Glutamatergic neuron (in vitro differentiated cells): ENCODE measurements around the gene ADARB2. TPM values are rescaled to one million over a fixed set of nuclear protein-coding genes. Genes with fewer than 3 reads are reported as not detected.

Experiments
- DNase-seq: peaks from one replicate; pipeline ENCODE4 v3.0.0; 2022
- H3K27ac Mint-ChIP-seq: one replicate; pipeline ENCODE4 v1.8.0; 2020; ENCODE audit warnings: mild to moderate bottlenecking, mixed read lengths, inconsistent platforms; ENCODE audit not compliant: unreplicated experiment
- H3K27me3 Mint-ChIP-seq: one replicate; pipeline ENCODE4 v1.8.0; 2020; ENCODE audit warnings: mild to moderate bottlenecking, moderate library complexity, mixed read lengths, inconsistent platforms; ENCODE audit not compliant: unreplicated experiment
- H3K36me3 Mint-ChIP-seq: one replicate; pipeline ENCODE4 v1.8.0; 2020; ENCODE audit warnings: mild to moderate bottlenecking, mixed read lengths, inconsistent platforms; ENCODE audit not compliant: unreplicated experiment
- H3K4me1 Mint-ChIP-seq: one replicate; pipeline ENCODE4 v1.8.0; 2020; ENCODE audit warnings: mild to moderate bottlenecking, low read depth, mixed read lengths, inconsistent platforms; ENCODE audit not compliant: unreplicated experiment
- H3K4me3 Mint-ChIP-seq: one replicate; pipeline ENCODE4 v1.8.0; 2020; ENCODE audit warnings: mild to moderate bottlenecking, mixed read lengths, inconsistent platforms; ENCODE audit not compliant: unreplicated experiment
- H3K9me3 Mint-ChIP-seq: one replicate; pipeline ENCODE4 v1.8.0; 2020; ENCODE audit warnings: mild to moderate bottlenecking, moderate library complexity, mixed read lengths, inconsistent platforms; ENCODE audit not compliant: unreplicated experiment
- total RNA-seq: library from RNA; stranded (reverse); fragmentation: NEBNext Ultra II Directional; extraction: Animal tissue kit (Norgen Biotek cat#: 25700); gene quantifications from one replicate; pipeline ENCODE4 v1.2.1, GENCODE V29; 2021; ENCODE audit not compliant: unreplicated experiment
- TF ChIP-seq, protein P1 (sequence below): fragments of 200-600 bp; sonication (generic); IDR thresholded peaks from one replicate; pipeline ENCODE4 v1.5.0; 2021; ENCODE audit not compliant: partially characterized antibody, unreplicated experiment

The ADARB2 gene
- total RNA-seq, 1 donor from 2014 or later: 20.6 TPM

DNA sequence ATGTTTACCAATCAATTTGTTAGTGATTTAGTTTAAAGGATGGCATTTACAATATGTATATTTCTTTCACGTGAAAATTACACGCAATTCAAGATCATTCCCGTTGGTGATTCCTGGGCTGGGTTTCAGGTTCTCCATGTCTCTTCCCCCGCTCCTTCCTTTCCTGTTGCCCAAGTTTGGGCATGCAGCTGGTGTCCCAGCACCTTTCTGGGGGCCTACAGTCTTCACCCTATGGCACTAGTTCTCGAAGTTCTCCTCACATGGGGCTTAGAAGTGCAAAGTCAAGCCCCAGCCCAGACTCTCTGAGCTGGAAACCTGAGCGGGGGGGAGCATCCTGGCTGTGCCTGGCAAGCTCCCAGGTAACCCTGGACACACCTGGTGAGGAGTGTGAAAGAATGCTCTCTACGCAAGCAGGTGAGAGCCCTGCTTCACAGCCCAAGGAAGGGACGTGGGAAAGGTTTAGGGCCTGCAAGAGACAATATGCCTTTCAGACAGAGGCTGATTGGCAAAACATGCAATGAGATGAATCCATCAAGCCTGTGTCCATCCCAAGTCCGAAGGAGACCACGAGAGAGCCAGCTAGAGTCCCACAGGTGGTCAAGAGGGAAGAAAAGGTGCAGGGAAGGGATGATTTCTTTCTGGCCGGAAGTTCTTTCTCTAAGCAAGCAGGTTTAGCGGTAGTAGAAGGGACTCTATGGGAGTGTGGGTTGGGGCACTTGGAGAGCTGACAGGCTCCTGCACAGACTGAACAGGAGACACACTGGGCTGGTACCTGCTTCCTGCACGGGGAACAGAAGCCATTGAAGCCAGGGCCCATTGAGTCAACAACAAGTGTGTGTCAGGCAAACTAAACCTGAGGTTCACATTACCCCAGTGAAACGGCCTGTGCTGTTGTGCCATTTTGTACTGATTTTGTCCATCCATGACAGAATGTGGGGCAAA, 131.1 kb downstream of the ADARB2 start:
- no peak overlapping the region for H3K27ac Mint-ChIP-seq
- TF ChIP-seq, protein P1, sequence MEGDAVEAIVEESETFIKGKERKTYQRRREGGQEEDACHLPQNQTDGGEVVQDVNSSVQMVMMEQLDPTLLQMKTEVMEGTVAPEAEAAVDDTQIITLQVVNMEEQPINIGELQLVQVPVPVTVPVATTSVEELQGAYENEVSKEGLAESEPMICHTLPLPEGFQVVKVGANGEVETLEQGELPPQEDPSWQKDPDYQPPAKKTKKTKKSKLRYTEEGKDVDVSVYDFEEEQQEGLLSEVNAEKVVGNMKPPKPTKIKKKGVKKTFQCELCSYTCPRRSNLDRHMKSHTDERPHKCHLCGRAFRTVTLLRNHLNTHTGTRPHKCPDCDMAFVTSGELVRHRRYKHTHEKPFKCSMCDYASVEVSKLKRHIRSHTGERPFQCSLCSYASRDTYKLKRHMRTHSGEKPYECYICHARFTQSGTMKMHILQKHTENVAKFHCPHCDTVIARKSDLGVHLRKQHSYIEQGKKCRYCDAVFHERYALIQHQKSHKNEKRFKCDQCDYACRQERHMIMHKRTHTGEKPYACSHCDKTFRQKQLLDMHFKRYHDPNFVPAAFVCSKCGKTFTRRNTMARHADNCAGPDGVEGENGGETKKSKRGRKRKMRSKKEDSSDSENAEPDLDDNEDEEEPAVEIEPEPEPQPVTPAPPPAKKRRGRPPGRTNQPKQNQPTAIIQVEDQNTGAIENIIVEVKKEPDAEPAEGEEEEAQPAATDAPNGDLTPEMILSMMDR: no peak
- peaks cover 5% of the 10 kb centered on the region for H3K27me3 Mint-ChIP-seq
- DNase-seq: no peak
- peaks cover 11% of the 10 kb centered on the region for H3K9me3 Mint-ChIP-seq
- H3K36me3 Mint-ChIP-seq: no peaks in the 10 kb centered on the region
- no peak overlapping the region for H3K4me3 Mint-ChIP-seq
- peaks cover 43% of the 10 kb centered on the region for H3K4me1 Mint-ChIP-seq

DNA sequence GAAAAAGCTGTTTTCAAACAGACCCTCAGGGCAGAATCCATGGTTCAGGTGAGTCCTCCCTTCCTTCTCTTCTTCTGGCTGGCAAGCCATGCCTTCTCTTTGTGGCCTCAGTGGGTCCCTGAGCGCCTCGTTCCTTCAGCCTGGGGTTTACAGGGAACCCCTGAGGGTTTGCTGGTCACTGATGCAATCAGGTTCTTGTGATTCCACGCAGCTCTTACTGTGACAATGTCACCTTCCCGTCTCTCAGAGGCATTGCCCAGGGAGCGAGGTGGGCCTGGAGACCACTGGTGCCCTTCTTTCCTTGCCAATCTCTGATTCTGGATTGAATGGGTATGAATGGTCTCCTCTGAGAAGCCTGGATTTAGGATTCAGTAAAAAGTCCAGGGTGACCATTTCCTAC, 132.2 kb downstream of the ADARB2 start:
- no peak for DNase-seq
- Mint-ChIP-seq H3K4me3 (no peak overlapping the region), H3K27ac (no peak overlapping the region), H3K27me3 (peaks cover 5% of the 10 kb centered on the region), H3K36me3 (no peaks in the 10 kb centered on the region), H3K4me1 (peaks cover 35% of the 10 kb centered on the region), H3K9me3 (peaks cover 11% of the 10 kb centered on the region)
- TF ChIP-seq, protein P1: no peak

- TF ChIP-seq, protein P1: no peak
- Mint-ChIP-seq H3K4me3 (no peak overlapping the region), H3K27me3 (peaks cover 5% of the 10 kb centered on the region), H3K4me1 (peaks cover 26% of the 10 kb centered on the region), H3K36me3 (no peaks in the 10 kb centered on the region), H3K27ac (no peak overlapping the region), H3K9me3 (peaks cover 11% of the 10 kb centered on the region)
- no peak for DNase-seq
These were observed 133.1 kb downstream of the ADARB2 start for GRCh38 chr10:1604246-1604645.

- no peak for DNase-seq
- Mint-ChIP-seq H3K9me3 (peaks cover 9% of the 10 kb centered on the region), H3K36me3 (no peaks in the 10 kb centered on the region), H3K4me1 (peaks cover 24% of the 10 kb centered on the region), H3K27ac (no peak overlapping the region), H3K27me3 (peaks cover 5% of the 10 kb centered on the region), H3K4me3 (no peak overlapping the region)
- TF ChIP-seq, protein P1: no peak
These were observed 134.1 kb downstream of the ADARB2 start for GRCh38 chr10:1603181-1603580.

DNA sequence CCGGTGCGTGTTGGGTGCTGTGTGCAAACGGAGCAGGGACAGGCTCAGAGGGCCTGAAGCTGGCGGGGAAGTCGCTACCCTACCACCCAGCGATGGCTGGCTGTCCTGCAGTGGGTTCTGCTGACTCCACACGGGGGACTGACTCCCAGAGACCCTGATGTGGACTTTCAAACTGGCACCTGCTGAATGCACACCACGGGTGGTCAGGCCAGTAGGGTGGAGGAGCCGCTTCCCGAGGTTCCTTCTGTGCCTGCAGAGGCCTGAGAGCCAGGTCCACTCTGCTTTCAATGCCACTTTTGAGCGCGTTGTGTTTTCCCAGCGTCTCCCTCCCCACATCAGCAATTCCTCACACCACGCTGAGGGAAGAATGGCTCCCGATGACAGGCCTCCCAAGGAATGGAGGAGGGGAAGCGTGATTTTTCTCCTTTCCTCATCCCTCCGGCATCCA, 135.3 kb downstream of the ADARB2 start:
- DNase-seq: no peak
- H3K36me3 Mint-ChIP-seq: peaks cover 4% of the 10 kb centered on the region
- H3K27me3 Mint-ChIP-seq: peaks cover 5% of the 10 kb centered on the region
- TF ChIP-seq, protein P1: no peak
- H3K27ac Mint-ChIP-seq: no peak overlapping the region
- peaks cover 9% of the 10 kb centered on the region for H3K9me3 Mint-ChIP-seq
- peaks cover 19% of the 10 kb centered on the region for H3K4me1 Mint-ChIP-seq
- no peak overlapping the region for H3K4me3 Mint-ChIP-seq
